KOPT-K1 (cell line): ENCODE data around the gene C19orf85.
"Not testable (repeated sequence)": the region's sequence is repeated elsewhere in the genome, so short reads cannot be mapped to it uniquely, and the experiment has no call there.

Source experiments
- H3K27ac ChIP-seq: fragments of 200-600 bp; sonication (generic); 2 replicates; pipeline ENCODE4 v1.5.1; 2016; ENCODE audit warnings: antibody characterized with exemption, mild to moderate bottlenecking, low read depth, low read length; ENCODE audit not compliant: poor library complexity, severe bottlenecking
- H3K36me3 ChIP-seq: fragments of 200-600 bp; sonication (generic); 2 replicates; pipeline ENCODE4 v1.5.1; 2017; ENCODE audit warnings: antibody characterized with exemption, mild to moderate bottlenecking, low read length, moderate library complexity; ENCODE audit not compliant: insufficient read depth
- H3K9me3 ChIP-seq: fragments of 200-600 bp; sonication (generic); 2 replicates; pipeline ENCODE4 v1.5.1; 2017; ENCODE audit warnings: antibody characterized with exemption, low read length, mild to moderate bottlenecking; ENCODE audit not compliant: insufficient read depth, poor library complexity, severe bottlenecking

C19orf85 gene

DNA sequence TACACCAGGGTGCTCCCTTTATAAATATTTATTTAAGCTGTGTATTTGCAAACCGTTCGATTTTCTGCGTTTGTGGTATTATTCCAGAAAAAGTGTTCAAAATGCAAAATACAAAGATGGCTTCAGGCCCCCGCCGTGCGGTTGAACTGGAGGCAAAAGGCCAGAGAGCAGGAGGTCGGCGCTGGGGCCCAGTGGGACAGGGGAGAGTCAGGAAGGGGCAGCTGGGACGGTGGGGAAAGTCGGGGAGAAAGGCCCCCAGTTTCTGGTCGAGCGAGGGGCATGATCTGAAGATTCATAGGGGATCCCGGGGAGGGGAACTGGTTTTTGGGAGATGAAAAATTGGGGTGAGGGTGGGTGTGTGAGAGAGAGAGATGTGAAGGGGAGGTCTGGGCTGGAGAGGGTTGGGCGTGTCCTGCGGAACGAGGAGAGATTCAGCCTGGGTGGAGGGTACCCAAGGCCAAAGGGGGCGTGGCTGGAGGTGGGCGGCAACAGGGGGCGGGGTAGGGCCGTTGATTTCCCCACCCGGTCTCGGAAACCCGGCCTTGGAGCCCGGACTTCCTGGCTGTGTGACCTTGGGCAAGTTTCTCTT, 3.8 kb downstream of the C19orf85 start:
- Histone ChIP-seq H3K36me3 (peaks cover 1% of the 10 kb centered on the region; the same call in 1 of the 2 replicates), H3K9me3 (no peaks in the 10 kb centered on the region), H3K27ac (peak overlapping the region; percentile 85)

DNA sequence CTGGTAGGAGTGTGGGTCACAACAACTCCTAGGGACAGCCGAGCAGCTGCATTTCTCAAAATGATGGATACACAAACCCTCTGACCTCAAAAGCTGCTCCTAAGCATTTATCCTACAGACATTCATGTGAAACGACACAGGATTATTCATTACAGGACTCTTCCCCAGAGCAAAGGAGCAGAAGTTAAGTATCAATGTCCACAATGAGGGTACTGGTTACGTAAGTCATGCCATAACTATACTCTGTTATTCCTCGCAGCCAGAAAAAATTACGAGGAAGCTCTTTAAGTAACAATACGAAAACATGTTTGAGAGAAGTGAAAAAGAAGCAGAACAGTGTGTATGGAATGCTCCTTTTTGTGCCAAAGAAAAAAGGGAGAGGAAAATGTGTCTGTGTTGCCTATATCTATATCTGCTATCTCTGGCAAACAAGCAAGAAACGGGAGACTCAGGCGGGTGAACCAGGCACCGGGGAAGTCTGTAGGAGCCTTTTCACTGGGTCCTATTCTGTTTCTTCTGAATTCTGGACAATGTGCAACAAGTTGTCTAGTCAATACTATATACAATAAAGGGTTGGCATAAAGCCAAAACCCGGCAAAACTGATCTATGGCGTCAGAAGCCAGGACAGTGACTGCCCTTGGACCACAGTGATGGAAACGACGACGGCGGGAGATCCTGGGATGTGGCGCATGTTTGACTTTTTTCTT, 4.4 kb downstream of the C19orf85 start:
- no peak overlapping the region for H3K27ac ChIP-seq
- no peaks in the 10 kb centered on the region for H3K9me3 ChIP-seq
- peaks cover 8% of the 10 kb centered on the region; the same call in 1 of the 2 replicates for H3K36me3 ChIP-seq

DNA sequence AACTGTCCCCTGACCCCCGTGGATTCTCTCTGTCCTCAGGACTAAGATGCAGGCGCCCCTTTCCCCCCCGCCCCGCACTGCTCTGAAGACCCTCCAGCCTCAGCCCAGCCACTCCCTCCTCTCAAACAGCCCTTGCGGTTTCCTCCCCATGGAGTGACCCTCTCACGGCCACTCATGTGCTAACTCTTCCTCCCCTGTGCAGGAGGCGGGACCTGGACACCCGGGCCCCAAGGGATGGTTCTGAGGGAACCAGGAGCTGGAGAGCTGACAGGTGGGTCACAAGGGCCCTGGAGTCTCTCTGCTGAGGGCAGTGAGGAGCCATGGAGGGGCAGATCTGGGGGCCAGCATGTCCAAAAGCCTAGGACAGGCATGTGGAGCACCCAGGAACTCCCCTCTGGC, 5.0 kb downstream of the C19orf85 start:
- peaks cover 8% of the 10 kb centered on the region; the same call in 1 of the 2 replicates for H3K36me3 ChIP-seq
- H3K27ac ChIP-seq: no peak overlapping the region
- no peaks in the 10 kb centered on the region for H3K9me3 ChIP-seq

DNA sequence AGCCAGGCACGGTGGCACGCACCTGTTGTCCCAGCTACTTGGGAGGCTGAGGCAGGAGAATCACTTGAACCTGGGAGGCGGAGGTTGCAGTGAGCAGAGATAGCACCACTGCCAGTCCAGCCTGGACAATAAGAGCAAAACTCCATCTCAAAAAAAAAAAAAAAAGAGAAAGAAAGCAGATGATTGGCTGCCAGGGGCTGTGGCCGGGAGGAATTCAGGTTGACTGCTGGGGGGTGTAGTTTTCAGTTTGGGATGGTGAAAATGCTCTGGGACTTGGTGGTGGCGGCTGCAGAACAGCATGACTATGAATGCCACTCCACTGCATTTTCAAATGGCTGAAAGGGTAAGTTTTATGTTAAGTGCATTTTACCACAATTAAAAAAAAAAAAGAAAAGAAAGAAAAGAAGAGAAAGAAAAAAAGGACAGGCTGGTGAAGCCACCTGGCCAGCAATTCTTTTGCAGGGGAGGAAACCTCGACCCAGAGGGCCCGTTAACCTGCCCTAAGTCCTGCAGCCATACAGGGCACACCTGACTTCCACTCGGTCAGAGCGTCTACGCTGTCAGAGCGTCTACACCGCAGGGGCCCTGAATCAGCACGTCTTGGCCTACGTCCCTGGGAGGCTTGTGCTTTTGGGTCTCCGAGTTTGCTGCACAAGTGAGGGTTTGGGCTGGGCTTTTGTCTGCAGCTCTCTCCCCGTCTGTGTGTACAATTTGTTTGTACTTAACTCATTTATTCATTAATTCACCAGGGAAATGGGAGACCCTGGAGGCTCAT, 6.7 kb downstream of the C19orf85 start:
- Histone ChIP-seq H3K36me3 (peaks cover 8% of the 10 kb centered on the region; the same call in 1 of the 2 replicates), H3K9me3 (no peaks in the 10 kb centered on the region), H3K27ac (no peak overlapping the region)

DNA sequence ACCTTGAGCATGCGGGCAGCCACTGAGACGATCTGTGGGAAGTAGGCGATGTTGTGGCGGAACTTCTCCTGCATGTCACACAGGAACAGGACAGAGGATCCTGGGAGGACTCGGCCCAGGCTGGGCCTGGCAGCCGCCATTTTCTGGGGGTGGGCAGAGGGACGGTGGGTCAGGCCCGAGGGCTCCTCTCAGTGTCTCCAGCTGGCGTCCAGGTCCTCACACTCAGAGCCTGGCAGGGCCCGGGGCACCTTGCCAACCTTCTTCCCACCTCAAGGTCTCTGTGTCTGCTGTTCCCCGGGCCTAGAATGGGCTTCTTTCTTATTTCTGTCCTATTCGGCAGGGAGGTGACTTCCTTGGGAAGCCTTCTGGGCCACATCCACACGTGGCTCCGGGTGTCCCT, 8.2 kb downstream of the C19orf85 start:
- Histone ChIP-seq H3K27ac (no peak overlapping the region), H3K36me3 (peaks cover 8% of the 10 kb centered on the region; the same call in 1 of the 2 replicates), H3K9me3 (no peaks in the 10 kb centered on the region)

DNA sequence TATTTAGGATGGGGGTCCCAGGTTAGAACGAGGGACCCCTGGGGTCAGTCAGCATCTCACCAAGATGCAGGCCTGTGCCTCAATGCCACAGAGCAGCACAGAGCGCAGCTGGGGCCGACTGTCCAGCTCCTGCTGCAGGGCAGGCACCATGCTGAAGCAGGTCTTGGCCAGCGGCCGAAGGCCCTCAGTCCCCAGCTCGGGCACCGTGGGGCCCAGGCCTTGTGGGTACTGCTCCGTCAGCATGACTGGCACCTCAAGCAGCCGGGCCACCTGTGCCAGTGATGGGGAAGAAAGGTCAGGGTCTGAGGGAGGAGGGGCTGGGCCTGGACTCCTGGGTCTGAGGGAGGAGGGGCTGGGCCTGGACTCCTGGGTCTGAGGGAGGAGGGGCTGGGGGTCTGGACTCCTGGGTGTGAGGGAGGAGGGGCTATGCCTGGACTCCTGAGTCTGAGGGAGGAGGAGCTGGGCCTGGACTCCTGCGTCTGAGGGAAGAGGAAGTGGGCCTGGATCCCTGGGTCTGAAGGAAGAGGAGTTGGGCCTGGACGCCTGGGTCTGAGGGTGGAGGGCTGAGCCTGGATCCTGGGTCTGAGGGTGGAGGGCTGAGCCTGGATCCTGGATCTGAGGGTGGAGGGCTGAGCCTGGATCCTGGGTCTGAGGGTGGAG, 8.8 kb downstream of the C19orf85 start:
- no peak overlapping the region for H3K27ac ChIP-seq
- peaks cover 8% of the 10 kb centered on the region; the same call in 1 of the 2 replicates for H3K36me3 ChIP-seq
- H3K9me3 ChIP-seq: no peaks in the 10 kb centered on the region

DNA sequence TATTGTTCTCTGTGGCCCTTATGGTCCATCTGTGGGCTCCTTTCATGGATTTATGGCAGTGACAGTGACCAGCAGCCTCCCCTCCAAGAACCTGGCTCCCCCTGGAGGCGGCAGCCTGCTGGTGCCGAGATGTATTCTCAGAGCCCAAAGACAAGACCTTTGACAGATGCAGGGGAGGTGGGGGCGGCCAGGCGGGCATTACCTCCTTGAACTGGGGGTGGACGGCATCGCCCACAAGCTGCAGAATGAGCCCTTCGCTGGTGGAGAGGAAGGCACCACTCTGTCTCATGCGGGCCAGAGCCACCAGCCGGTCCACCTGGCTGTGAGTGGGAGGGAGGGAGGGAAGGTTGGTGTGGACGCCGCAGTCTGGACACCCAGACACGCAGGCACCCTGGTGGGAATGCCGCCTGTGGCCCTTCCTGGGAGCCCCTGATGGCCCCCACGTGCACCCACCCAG, 9.7 kb downstream of the C19orf85 start:
- Histone ChIP-seq H3K27ac (no peak overlapping the region), H3K9me3 (no peaks in the 10 kb centered on the region), H3K36me3 (peaks cover 8% of the 10 kb centered on the region; the same call in 1 of the 2 replicates)

DNA sequence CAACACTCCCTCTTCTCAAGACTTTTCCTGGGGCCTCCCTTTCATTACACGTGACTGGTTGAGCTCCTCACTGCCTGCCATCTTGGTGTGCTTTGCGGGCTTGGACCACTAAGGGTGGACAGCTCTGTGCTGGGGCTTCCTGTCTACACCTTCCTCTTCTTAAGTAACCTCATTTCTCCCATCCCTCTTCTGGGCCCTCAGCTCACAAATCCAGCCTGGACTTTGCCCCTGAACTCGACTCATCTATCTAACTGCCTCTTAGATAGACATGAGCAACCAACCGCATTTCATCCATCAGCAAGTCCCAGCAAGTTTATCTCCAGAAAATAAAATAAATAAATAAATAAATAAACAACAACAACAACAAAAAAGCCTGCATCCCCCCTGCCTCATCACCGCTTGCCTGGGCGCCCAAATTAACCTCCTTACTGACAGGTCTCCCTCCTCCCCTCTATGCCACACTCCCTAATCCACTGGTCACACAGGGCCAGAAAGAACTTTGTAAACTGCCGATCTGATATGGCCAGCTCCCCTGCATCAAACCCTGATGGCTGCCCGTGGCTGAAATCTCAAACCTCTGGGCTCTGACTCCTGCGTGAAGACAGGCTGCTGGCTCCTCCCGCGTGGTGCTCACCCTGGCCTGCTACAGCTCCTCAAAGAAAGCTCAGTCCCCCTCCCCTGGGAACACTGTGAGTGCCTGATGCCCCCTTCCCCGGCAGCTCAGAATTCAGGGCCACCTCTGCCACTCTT, 10.9 kb downstream of the C19orf85 start:
- H3K9me3 ChIP-seq: no peaks in the 10 kb centered on the region
- H3K27ac ChIP-seq: no peak overlapping the region
- peaks cover 8% of the 10 kb centered on the region; the same call in 1 of the 2 replicates for H3K36me3 ChIP-seq

DNA sequence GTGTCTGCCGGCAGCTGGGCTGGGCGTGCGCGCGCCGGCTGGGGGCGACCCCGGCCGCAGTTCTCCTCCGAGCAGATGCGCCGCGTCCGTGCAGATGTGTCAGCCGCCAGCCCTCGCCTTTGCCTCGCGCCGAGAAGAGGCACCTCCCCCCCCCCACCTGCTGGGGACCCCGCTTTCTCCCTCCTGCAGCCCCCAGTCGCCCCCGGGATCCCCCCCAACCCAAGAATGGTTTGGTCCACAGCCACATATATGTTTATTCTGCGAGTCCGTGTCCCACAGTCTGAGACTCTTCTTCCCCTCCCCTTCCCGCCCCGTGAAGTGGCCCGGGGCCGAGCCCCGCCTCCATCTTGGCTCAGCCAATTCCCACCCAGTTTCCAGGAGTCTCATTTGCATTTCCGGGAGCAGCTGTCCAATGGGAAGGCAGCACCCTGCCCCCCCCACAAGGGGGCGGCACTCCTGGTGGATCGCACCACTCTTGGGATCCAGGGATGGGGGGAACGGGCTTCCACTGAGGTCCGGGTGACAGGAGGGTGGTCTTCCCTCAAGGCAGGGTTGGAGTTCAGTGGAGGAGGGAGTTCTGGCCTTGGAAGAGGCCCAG, 11.7 kb downstream of the C19orf85 start:
- Histone ChIP-seq H3K9me3 (no peaks in the 10 kb centered on the region), H3K27ac (no peak overlapping the region), H3K36me3 (peaks cover 8% of the 10 kb centered on the region; the same call in 1 of the 2 replicates)

DNA sequence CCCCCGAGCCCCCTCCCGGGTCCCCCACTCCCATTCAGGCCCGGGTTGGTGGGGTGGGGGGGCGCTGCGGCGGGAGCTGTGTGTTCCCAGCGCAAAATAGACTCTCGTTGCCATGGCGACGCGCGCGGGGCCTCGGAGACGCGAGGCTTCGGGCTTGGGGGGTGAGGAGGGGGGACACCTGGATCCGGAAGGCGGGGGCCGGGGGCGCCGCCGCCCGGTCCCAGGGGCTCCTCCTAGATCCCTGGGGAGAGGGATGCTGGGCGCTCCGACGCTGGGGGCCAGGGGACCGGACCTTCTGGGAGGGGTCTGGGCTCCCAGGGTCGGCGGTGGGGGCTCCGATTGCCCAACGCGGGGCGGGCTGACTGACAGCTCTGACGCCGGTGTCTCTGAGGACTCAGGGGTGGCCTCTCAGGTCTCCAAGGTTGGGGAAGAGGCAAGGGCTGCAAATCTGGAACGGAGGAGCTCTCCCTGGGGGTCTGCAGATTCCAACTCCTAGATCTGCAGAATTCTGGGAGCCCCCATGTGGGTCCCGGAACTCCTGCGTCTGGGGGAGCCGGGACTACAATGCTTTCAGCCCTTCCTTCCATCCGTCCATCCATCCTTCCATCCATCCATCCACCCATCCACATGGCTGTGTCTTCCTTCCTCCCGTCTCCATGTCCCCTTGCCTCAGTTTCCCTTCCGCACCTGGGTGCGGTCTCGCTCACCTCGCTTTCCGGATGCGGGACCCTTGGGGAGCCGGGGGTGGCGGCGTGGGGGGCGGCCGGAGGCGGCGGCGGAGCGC, 12.4 kb downstream of the C19orf85 start:
- peaks cover 8% of the 10 kb centered on the region; the same call in 1 of the 2 replicates for H3K36me3 ChIP-seq
- H3K27ac ChIP-seq: no peak overlapping the region
- H3K9me3 ChIP-seq: no peaks in the 10 kb centered on the region

DNA sequence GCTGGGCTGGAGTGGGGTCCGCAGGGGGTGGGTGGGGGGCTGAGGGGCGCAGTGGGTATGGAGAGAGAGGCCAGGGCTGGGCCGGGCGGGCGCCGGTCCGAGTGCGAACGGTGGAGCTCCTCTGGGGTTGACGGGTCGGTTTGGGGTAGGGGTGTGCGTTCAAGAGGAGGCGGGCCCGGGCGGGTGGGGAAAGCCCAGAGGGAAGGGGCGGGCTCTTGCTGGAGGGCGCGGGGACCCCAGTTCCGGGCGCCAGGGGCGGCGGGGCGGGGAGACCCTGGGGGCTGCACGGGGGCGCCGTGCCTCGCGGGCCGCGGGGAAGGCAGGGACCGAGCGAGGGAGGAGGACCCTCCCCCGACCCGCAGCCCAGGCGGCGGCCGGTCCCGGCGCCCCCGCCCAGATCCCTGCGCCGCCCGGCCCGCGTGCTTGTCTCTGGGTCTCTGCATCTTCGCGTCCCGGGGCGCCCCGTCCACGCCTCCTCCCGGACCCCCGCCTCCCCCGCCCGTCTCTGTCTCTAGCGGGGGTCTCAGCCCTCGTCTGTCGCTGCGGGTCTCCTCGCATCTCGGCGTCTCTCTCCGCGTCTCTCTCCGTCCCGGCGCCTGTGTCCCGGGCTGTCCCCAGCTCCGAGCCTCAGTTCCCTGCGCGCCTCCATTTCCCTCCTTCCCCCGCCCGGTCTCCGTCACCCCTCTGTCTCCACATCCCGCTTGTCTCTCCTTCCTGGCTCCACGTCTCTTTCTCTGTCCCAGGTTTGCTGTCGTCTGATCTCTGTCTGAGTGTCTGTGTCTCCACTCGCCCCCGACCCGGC, 13.2 kb downstream of the C19orf85 start:
- H3K36me3 ChIP-seq: peaks cover 8% of the 10 kb centered on the region; the same call in 1 of the 2 replicates
- H3K27ac ChIP-seq: no peak overlapping the region
- H3K9me3 ChIP-seq: no peaks in the 10 kb centered on the region

DNA sequence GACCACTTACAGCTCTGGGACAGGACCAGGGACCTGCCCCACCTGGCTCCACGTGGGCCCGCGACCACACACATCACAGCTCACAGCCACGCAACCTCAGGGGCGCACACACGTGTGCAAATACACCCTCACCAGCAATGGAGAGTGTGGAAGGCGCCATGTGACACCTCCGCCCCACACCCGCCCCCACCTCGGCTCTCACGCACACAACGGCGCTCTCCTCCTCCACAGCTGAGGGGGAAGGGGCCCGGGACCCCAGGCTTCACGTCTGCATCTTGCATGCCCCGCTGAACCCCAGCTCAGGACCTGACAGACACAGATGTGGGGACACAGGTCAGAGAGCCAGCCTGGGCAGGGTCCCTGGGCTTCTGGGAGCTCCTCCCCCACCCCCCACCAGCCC, 15.1 kb downstream of the C19orf85 start:
- H3K36me3 ChIP-seq: no peaks in the 10 kb centered on the region
- no peaks in the 10 kb centered on the region for H3K9me3 ChIP-seq
- H3K27ac ChIP-seq: no peak overlapping the region

DNA sequence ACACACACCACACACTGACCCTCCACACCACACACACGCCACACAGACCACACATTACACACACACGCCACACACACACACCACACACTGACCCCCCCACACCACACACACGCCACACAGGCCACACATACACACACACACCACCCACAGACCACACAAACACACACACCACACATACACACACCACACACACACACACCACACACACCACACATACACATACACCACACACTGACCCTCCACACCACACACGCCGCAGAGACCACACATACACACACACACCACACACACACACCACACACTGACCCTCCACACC, 16.4 kb downstream of the C19orf85 start:
- not testable (repeated sequence) for H3K27ac ChIP-seq, H3K9me3 ChIP-seq

More for the DNA sequence above, 16.4 kb downstream of the C19orf85 start:
- not testable (repeated sequence) for H3K36me3 ChIP-seq
